ENCODE results near the gene DPH1.

DNA sequence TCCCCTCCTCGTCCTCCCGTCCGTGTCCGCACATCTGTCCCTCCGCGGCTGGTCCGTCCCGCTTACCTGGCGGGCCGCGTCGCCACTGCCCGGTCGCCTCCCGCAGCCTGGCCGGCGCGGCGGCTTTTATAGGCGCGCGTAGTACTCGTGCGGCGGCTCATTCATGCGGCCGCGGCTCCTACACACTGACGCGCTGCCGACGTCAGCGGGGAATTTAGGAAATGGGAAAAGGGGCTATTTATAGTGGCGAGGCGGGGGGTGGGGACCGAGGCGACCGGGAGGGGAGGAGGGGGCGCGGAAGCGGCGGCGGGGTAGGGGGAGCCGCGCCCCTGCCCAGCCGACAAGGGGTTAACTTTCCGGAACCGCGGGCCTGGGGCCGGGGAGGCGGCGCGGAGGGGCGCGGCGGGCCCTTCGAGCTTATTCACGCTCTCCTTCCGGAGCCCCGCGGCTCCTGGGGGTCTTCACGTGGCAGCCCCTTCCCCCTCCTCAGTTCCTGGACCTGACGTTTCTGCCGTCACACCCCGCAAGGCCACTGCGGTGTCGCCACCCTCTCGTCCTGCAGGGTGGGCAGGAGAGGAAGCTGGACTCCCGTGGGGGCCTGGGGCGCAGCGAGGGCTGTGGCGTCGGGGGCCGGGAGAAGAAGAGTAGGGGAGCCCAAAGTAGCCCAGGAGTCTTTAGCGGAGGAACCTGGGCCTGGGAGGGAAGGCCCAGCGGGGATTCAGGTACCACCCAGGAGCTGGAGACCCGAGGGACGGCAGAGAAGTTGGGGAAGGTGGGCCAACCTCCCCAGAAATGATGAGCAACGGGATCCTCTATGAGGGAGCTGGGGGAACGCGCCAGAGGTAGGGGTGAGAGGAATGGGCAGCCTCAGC lies 21.3 kb downstream of the DPH1 start:
- no peak for TF ChIP-seq JUND (IDR thresholded peaks at IDR 0.05)
- TF ChIP-seq, protein P1, sequence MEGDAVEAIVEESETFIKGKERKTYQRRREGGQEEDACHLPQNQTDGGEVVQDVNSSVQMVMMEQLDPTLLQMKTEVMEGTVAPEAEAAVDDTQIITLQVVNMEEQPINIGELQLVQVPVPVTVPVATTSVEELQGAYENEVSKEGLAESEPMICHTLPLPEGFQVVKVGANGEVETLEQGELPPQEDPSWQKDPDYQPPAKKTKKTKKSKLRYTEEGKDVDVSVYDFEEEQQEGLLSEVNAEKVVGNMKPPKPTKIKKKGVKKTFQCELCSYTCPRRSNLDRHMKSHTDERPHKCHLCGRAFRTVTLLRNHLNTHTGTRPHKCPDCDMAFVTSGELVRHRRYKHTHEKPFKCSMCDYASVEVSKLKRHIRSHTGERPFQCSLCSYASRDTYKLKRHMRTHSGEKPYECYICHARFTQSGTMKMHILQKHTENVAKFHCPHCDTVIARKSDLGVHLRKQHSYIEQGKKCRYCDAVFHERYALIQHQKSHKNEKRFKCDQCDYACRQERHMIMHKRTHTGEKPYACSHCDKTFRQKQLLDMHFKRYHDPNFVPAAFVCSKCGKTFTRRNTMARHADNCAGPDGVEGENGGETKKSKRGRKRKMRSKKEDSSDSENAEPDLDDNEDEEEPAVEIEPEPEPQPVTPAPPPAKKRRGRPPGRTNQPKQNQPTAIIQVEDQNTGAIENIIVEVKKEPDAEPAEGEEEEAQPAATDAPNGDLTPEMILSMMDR (IDR thresholded peaks at IDR 0.05) = no peak

Data from SK-N-SH (cell line).